ENCODE data around the gene MRPL28. TPM values are rescaled to one million over a fixed set of nuclear protein-coding genes. Genes with fewer than 3 reads are reported as not detected.
"Not testable (repeated sequence)": the region's sequence is repeated elsewhere in the genome, so short reads cannot be mapped to it uniquely, and the experiment has no call there.

The MRPL28 gene
- total and polyA plus RNA-seq, 9 donors = 28.4 to 57.7 (median 40.9) TPM

DNA sequence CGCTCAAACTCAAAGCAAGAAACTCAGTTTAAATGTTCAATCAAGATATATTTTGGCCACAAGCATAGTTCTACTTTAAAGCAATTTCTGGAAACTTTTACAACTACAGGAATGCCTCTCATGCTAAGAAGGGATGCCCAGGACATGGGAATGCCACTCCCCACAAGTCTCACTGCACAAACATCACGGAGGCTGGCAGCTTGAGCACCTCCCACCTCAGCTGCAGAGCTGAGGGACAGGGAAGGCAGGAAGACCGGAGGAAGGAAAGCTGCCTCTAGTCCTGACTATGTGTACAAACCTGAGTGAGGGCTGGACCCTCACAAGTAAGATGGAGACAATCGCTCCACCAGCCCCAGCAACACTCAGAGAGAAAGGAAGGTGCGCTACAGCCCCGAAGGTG lies 23.1 kb downstream of the MRPL28 start:
- Histone ChIP-seq H3K4me1 (ENCODE audit: insufficient read depth) (peaks cover 3% of the 10 kb centered on the region), H3K9me3 (no peaks in the 10 kb centered on the region), H3K4me3 (no peak overlapping the region), H3K36me3 (no peaks in the 10 kb centered on the region), H3K27ac (no peak overlapping the region), H3K27me3 (no peaks in the 10 kb centered on the region)
- intact Hi-C loops (cut with DNase I) = loop anchor here in 1 of 4 donors (5.0 kb wide), 1 partner anchor 110 kb away; no protein-coding TSS in a partner anchor
- no peak for DNase-seq
- 91 to 96% (median 93%) methylated on average over 6 of the region's 6 CpGs for WGBS, 3 donors
- TF ChIP-seq POLR2A (IDR thresholded peaks at IDR 0.05) (no peak), EP300 (IDR thresholded peaks at IDR 0.05) (no peak)
- TF ChIP-seq, protein P1, sequence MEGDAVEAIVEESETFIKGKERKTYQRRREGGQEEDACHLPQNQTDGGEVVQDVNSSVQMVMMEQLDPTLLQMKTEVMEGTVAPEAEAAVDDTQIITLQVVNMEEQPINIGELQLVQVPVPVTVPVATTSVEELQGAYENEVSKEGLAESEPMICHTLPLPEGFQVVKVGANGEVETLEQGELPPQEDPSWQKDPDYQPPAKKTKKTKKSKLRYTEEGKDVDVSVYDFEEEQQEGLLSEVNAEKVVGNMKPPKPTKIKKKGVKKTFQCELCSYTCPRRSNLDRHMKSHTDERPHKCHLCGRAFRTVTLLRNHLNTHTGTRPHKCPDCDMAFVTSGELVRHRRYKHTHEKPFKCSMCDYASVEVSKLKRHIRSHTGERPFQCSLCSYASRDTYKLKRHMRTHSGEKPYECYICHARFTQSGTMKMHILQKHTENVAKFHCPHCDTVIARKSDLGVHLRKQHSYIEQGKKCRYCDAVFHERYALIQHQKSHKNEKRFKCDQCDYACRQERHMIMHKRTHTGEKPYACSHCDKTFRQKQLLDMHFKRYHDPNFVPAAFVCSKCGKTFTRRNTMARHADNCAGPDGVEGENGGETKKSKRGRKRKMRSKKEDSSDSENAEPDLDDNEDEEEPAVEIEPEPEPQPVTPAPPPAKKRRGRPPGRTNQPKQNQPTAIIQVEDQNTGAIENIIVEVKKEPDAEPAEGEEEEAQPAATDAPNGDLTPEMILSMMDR (IDR thresholded peaks at IDR 0.05) = no peak

DNA sequence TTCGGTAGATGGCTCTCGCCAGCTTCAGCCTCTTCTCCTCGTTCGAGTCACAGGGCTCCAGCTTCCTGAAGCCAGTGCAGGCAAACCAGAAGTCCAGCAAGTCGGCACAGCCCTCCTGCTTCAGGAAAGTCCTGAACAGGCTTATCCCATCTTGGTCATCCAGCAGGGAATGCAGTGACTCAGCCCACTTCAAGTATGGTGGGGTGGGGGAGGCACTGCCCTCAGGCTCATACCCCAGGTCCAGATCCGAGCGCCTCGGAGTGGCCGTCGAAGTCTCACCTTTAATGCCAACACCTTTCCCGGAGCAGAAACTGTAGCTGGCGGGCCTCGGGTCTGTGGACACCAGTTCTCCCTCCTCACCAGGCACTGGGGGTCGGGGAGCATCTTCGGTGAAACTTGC lies 23.8 kb downstream of the MRPL28 start:
- H3K9me3 ChIP-seq = no peaks in the 10 kb centered on the region
- H3K36me3 ChIP-seq = no peaks in the 10 kb centered on the region
- intact Hi-C loops (cut with DNase I) = loop anchor here in 1 of 4 donors (5.0 kb wide), 1 partner anchor 109 kb away; no protein-coding TSS in a partner anchor
- TF ChIP-seq EP300 (IDR thresholded peaks at IDR 0.05) (no peak), POLR2A (IDR thresholded peaks at IDR 0.05) (no peak)
- TF ChIP-seq, protein P1 (IDR thresholded peaks at IDR 0.05) = no peak
- DNase-seq = no peak
- H3K4me1 ChIP-seq (ENCODE audit: insufficient read depth) = peaks cover 4% of the 10 kb centered on the region
- H3K27ac ChIP-seq = no peak overlapping the region
- WGBS, 3 donors = 85 to 89% (median 88%) methylated on average over 15 of the region's 15 CpGs
- H3K27me3 ChIP-seq = no peaks in the 10 kb centered on the region
- no peak overlapping the region for H3K4me3 ChIP-seq

DNA sequence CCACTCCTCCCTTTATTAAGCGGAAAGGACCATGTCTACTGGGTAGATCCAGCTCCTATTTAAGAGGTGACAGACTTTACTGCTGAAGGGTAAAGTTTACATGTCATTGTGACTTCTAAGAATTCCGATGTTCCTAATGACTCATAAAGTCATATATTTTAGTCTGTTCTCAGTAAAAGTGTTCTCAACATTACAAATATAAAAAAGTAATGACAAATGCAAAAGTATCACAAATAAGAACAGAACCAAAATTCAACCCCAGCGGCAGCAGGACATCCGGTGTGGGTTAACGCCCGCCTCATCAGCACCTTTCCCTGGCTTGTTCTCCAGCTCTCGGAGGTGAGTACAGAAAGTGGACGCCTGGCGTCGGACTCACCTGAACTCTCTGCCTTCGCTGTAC lies 24.6 kb downstream of the MRPL28 start:
- intact Hi-C loops (cut with DNase I) = loop anchor here in 1 of 4 donors (5.0 kb wide), 1 partner anchor 108 kb away; no protein-coding TSS in a partner anchor

DNA sequence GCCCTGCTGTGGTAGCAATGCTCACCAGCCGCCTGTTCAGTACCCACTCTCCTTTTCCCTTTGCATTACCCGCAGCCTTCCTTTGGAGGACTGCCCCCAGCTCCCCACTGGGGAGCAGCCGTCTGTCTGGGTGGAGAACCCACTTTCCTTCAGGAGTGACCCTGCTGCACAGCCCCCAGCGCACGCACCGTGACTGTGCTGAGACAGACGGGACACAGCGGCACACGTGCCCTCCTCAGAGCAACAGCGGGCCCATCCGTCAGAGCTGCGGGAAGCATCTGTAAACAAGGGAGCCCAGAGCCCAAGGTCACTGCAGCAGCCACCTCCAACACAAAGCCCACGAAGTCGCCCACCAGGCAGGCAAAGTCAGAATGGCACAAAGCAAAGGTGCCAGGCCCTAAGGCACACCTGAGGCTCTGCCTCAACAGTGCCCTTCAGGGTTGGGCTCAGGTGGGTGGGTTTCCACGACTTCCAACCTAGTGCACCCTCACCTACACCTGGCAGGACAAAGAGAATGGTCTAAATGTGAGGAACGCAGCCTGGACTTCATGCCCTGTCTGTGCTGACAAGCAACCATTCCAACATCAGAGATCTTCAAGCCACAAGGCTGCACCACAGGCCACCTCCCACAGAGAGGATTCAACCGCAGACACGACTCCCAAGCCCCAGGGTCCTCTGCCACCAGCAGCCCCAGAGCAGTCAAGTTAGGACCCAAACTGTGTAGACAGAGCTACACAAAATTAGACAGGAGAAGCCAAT lies 27.7 kb downstream of the MRPL28 start:
- intact Hi-C loops (cut with DNase I) = no loop called here
- no peak for DNase-seq
- Histone ChIP-seq H3K27me3 (no peaks in the 10 kb centered on the region), H3K4me3 (no peak overlapping the region), H3K36me3 (no peaks in the 10 kb centered on the region), H3K9me3 (no peaks in the 10 kb centered on the region), H3K4me1 (ENCODE audit: insufficient read depth) (peaks cover 4% of the 10 kb centered on the region), H3K27ac (no peak overlapping the region)
- 47 to 76% (median 53%) methylated on average over 18 of the region's 18 CpGs for WGBS, 3 donors
- TF ChIP-seq EP300 (IDR thresholded peaks at IDR 0.05) (no peak), POLR2A (IDR thresholded peaks at IDR 0.05) (no peak)
- TF ChIP-seq, protein P1 (IDR thresholded peaks at IDR 0.05) = no peak

More for the DNA sequence above, 24.6 kb downstream of the MRPL28 start:
- no peaks in the 10 kb centered on the region for H3K36me3 ChIP-seq
- WGBS, 3 donors = 93 to 94% (median 93%) methylated on average over 11 of the region's 11 CpGs
- no peak overlapping the region for H3K27ac ChIP-seq
- no peaks in the 10 kb centered on the region for H3K27me3 ChIP-seq
- DNase-seq = no peak
- H3K9me3 ChIP-seq = no peaks in the 10 kb centered on the region
- no peak overlapping the region for H3K4me3 ChIP-seq
- H3K4me1 ChIP-seq (ENCODE audit: insufficient read depth) = peaks cover 4% of the 10 kb centered on the region
- TF ChIP-seq, protein P1 (IDR thresholded peaks at IDR 0.05) = no peak
- no peak for TF ChIP-seq POLR2A (IDR thresholded peaks at IDR 0.05)
- TF ChIP-seq EP300 (IDR thresholded peaks at IDR 0.05) = no peak

DNA sequence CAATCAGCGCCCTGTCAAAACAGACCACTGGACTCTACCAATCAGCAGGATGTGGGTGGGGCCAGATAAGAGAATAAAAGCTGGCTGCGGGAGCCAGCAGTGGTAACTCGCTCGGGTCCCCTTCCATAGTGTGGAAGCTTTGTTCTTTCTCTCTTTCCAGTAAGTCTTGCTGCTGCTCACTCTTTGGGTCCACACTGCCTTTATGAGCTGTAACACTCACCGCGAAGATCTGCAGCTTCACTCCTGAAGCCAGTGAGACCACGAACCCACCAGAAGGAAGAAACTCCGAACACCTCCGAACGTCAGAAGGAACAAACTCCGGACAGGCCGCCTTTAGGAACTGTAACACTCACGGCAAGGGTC lies 28.4 kb downstream of the MRPL28 start:
- H3K27ac ChIP-seq; H3K36me3 ChIP-seq; intact Hi-C loops (cut with DNase I); DNase-seq; H3K27me3 ChIP-seq; H3K4me3 ChIP-seq; H3K9me3 ChIP-seq; H3K4me1 ChIP-seq (ENCODE audit: insufficient read depth): not testable (repeated sequence)
- 87 to 94% (median 88%) methylated on average over 12 to 13 of the region's 13 CpGs for WGBS, 3 donors

DNA sequence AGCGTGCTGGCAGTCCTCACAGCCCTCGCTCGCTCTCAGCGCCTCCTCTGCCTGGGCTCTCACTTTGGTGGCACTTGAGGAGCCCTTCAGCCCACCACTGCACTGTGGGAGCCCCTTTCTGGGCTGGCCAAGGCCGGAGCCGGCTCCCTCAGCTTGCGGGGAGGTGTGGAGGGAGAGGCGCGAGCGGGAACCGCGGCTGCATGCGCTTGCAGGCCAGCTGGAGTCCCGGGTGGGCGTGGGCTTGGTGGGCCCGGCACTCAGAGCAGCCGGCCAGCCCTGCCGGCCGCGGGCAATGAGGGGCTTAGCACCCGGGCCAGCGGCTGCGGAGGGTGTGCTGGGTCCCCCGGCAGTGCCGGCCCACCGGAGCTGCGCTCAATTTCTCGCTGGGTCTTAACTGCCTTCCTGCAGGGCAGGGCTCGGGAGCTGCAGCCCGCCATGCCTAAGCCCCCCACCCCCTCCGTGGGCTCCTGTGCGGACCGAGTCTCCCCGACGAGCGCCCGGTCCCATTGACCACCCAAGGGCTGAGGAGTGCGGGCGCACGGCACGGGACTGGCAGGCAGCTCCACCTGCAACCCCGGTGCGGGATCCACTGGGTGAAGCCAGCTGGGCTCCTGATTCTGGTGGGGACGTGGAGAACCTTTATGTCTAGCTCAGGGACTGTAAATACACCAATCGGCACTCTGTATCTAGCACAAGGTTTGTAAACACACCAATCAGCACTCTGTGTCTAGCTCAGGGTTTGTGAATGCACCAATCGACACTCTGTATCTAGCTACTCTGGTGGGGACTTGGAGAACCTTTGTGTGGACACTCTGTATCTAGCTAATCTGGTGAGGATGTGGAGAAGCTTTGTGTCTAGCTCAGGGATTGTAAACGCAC lies 29.0 kb downstream of the MRPL28 start:
- WGBS, 3 donors = 94 to 96% (median 95%) methylated on average over 32 to 46 of the region's 47 CpGs
- H3K27me3 ChIP-seq; H3K4me3 ChIP-seq; H3K9me3 ChIP-seq; H3K36me3 ChIP-seq; DNase-seq; H3K4me1 ChIP-seq (ENCODE audit: insufficient read depth); intact Hi-C loops (cut with DNase I); H3K27ac ChIP-seq: not testable (repeated sequence)

All from ovary (tissue), 9 donors.